PC-3 (cell line): ENCODE results near the gene PPP1R36. TPM values are rescaled to one million over a fixed set of nuclear protein-coding genes. Genes with fewer than 3 reads are reported as not detected.

ENCODE experiments used
- ATAC-seq: fragments of 200-7000 bp; cut with Tn5 transposase; 2 replicates; pipeline ENCODE4 v1.9.1; 2020; ENCODE audit warnings: mild to moderate bottlenecking, moderate library complexity
- BruUV-seq: library from RNA; stranded (reverse); fragments of 400-500 nt; replicated peaks from 2 replicates; lab custom pipeline; 2021; lab: Mats Ljungman, UMichigan
- CTCF ChIA-PET: fragments of 300-600 bp; sonication (Branson Sonifier 250); formaldehyde crosslinking; loops from one replicate; lab custom pipeline; 2022; ENCODE audit warnings: antibody characterized with exemption; lab: Charles Lee
- POLR2A ChIA-PET: fragments of 300-600 bp; sonication (Branson Sonifier 250); formaldehyde crosslinking; loops from one replicate; lab custom pipeline; 2022; ENCODE audit warnings: antibody characterized with exemption; ENCODE audit not compliant: unreplicated experiment; lab: Charles Lee
- DNase-seq: peaks from one replicate; pipeline ENCODE4 v3.0.0-alpha.2; 2015
- H2AFZ ChIP-seq: fragments of 300-600 bp; sonication (generic); 2 replicates; pipeline ENCODE4 v1.6.0; 2016; ENCODE audit warnings: antibody characterized with exemption, low read length
- H3F3A ChIP-seq: fragments of 300-600 bp; sonication (generic); one replicate; pipeline ENCODE4 v1.6.0; 2017; ENCODE audit warnings: antibody characterized with exemption, low read length, control low read depth, mild to moderate bottlenecking; ENCODE audit not compliant: unreplicated experiment
- H3K27ac ChIP-seq: fragments of 300-600 bp; sonication (generic); 2 replicates; pipeline ENCODE4 v1.5.1; 2016; ENCODE audit warnings: mild to moderate bottlenecking, low read length
- H3K27me3 ChIP-seq: fragments of 300-600 bp; sonication (generic); 2 replicates; pipeline ENCODE4 v1.6.1; 2016; ENCODE audit warnings: low read length, mixed read lengths
- H3K36me3 ChIP-seq: fragments of 300-600 bp; sonication (generic); 2 replicates; pipeline ENCODE4 v1.6.1; 2016; ENCODE audit warnings: low read depth, mixed run types, low read length, mixed read lengths
- H3K4me1 ChIP-seq: fragments of 300-600 bp; sonication (generic); 2 replicates; pipeline ENCODE4 v1.5.1; 2016; ENCODE audit warnings: low read length; ENCODE audit not compliant: insufficient read depth
- H3K4me2 ChIP-seq: fragments of 300-600 bp; sonication (generic); 2 replicates; pipeline ENCODE4 v1.6.0; 2016; ENCODE audit warnings: low read length
- H3K4me3 ChIP-seq: fragments of 300-600 bp; sonication (generic); 2 replicates; pipeline ENCODE4 v1.5.1; 2016; ENCODE audit warnings: mild to moderate bottlenecking, low read length, mixed read lengths
- H3K79me2 ChIP-seq: fragments of 300-600 bp; sonication (generic); 2 replicates; pipeline ENCODE4 v1.6.1; 2017; ENCODE audit warnings: low read length, mixed read lengths
- H3K9ac ChIP-seq: fragments of 300-600 bp; sonication (generic); 2 replicates; pipeline ENCODE4 v1.6.0; 2016; ENCODE audit warnings: mild to moderate bottlenecking, low read length
- H3K9me2 ChIP-seq: fragments of 300-600 bp; sonication (generic); replicated peaks from 2 replicates; pipeline ENCODE4 v1.6.1; 2016; ENCODE audit warnings: mixed run types, low read length, mixed read lengths
- H3K9me3 ChIP-seq: fragments of 300-600 bp; sonication (generic); 2 replicates; pipeline ENCODE4 v1.6.1; 2016; ENCODE audit warnings: low read length, mixed read lengths
- H4K20me1 ChIP-seq: fragments of 300-600 bp; sonication (generic); 2 replicates; pipeline ENCODE4 v1.6.1; 2016; ENCODE audit warnings: low read length, mixed read lengths
- EZH2 ChIP-seq: fragments of 300-600 bp; sonication (generic); IDR thresholded peaks from one replicate; pipeline ENCODE4 v1.6.1; 2017; ENCODE audit warnings: antibody characterized with exemption, mild to moderate bottlenecking, low read length; ENCODE audit not compliant: unreplicated experiment
- EZH2phosphoT487 ChIP-seq: fragments of 300-600 bp; sonication (generic); IDR thresholded peaks from 2 replicates; pipeline ENCODE4 v1.6.1; 2018; ENCODE audit warnings: mild to moderate bottlenecking, antibody characterized with exemption, low read length, borderline replicate concordance
- intact Hi-C: fragments of 100-400 bp; cut with micrococcal nuclease; formaldehyde crosslinking; loops from 2 replicates; pipeline ENCODE4 v1.9.0; 2023
- total RNA-seq: library from RNA; depleted of rRNA; stranded (reverse); fragments of >200 nt; gene quantifications from 2 replicates; pipeline ENCODE4 v1.2.3, GENCODE V29; 2014
- TF ChIP-seq, protein P1 (sequence below): fragments of 300-600 bp; sonication (generic); conservative IDR thresholded peaks from 2 replicates; pipeline ENCODE4 v1.5.1; 2017; ENCODE audit warnings: antibody characterized with exemption, low read depth, mild to moderate bottlenecking, low read length

The PPP1R36 gene
- total RNA-seq, 1 experiment from 2014 or later = 0.26 TPM

DNA sequence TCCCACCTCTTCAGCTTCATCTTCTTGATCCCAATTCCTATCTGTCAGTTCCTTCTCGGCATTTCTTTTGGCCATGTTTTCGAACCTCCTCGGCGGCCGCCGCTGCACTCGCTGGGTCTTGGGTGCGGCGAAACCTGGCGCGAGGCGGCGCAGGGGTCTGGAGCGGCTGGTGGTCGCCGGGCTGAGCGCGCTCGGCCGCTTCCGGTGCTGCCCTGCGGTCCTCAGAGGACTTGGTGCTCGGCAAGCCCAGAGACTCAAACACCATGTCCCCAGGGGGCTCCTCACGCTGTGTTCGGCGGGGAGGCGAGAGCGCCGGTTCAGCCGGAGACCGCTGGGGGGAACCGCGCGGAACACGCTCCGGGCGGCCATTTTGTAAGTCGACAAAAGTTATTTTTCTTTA, 51.8 kb downstream of the PPP1R36 start:
- CTCF ChIA-PET = no interaction called here
- DNase-seq = no peak
- Histone ChIP-seq H3K36me3 (no peaks in the 10 kb centered on the region), H3F3A (no peaks in the 10 kb centered on the region), H3K9me3 (no peaks in the 10 kb centered on the region), H3K4me2 (no peak overlapping the region), H3K79me2 (no peaks in the 10 kb centered on the region), H3K4me1 (peaks cover 7% of the 10 kb centered on the region; the same call in 1 of the 2 replicates), H3K4me3 (no peak overlapping the region), H3K9ac (no peak overlapping the region), H3K27ac (no peak overlapping the region), H3K9me2 (no peaks in the 10 kb centered on the region), H2AFZ (no peak overlapping the region), H3K27me3 (no peaks in the 10 kb centered on the region), H4K20me1 (no peaks in the 10 kb centered on the region)
- POLR2A ChIA-PET = no interaction called here
- no peak for ATAC-seq
- BruUV-seq = no TSS peak
- intact Hi-C loops = no loop called here
- TF ChIP-seq, protein P1, sequence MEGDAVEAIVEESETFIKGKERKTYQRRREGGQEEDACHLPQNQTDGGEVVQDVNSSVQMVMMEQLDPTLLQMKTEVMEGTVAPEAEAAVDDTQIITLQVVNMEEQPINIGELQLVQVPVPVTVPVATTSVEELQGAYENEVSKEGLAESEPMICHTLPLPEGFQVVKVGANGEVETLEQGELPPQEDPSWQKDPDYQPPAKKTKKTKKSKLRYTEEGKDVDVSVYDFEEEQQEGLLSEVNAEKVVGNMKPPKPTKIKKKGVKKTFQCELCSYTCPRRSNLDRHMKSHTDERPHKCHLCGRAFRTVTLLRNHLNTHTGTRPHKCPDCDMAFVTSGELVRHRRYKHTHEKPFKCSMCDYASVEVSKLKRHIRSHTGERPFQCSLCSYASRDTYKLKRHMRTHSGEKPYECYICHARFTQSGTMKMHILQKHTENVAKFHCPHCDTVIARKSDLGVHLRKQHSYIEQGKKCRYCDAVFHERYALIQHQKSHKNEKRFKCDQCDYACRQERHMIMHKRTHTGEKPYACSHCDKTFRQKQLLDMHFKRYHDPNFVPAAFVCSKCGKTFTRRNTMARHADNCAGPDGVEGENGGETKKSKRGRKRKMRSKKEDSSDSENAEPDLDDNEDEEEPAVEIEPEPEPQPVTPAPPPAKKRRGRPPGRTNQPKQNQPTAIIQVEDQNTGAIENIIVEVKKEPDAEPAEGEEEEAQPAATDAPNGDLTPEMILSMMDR = no peak
- TF ChIP-seq EZH2 (no peak), EZH2phosphoT487 (no peak)

DNA sequence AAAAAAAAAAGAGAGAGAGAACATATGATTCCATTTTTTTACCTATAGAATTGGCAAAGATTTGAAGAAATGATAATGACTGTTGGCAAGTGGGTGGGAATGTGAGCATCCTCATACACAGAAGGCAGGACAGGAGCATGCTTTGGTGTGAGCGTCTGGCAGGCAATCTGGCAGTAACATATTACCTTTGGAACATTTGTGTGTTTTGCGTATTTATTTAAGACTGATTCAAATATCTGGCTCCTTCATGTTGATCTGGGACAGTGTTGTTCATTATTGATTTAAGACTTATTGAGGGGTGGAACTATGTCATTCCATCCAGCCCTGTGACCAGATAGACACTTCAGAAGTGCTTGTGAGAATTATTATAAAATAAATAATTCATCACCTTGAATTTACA, 53.1 kb downstream of the PPP1R36 start:
- no peak overlapping the region for H3K4me2 ChIP-seq
- ATAC-seq (peak; percentile 56), DNase-seq (peak; percentile 18)
- TF ChIP-seq EZH2 = no peak
- TF ChIP-seq, protein P1 = no peak
- TF ChIP-seq EZH2phosphoT487 = no peak
- no peaks in the 10 kb centered on the region for H3K9me3 ChIP-seq
- no peaks in the 10 kb centered on the region for H4K20me1 ChIP-seq
- no TSS peak for BruUV-seq
- H3K27me3 ChIP-seq = no peaks in the 10 kb centered on the region
- ChIA-PET POLR2A (no interaction called here), CTCF (no interaction called here)
- no peaks in the 10 kb centered on the region for H3K9me2 ChIP-seq
- H3K79me2 ChIP-seq = no peaks in the 10 kb centered on the region
- H3F3A ChIP-seq = no peaks in the 10 kb centered on the region
- no peak overlapping the region for H3K4me3 ChIP-seq
- peaks cover 6% of the 10 kb centered on the region; the same call in 1 of the 2 replicates for H3K4me1 ChIP-seq
- no peaks in the 10 kb centered on the region for H3K36me3 ChIP-seq
- no peak overlapping the region for H3K9ac ChIP-seq
- H3K27ac ChIP-seq = no peak overlapping the region
- no peak overlapping the region for H2AFZ ChIP-seq
- intact Hi-C loops = no loop called here

DNA sequence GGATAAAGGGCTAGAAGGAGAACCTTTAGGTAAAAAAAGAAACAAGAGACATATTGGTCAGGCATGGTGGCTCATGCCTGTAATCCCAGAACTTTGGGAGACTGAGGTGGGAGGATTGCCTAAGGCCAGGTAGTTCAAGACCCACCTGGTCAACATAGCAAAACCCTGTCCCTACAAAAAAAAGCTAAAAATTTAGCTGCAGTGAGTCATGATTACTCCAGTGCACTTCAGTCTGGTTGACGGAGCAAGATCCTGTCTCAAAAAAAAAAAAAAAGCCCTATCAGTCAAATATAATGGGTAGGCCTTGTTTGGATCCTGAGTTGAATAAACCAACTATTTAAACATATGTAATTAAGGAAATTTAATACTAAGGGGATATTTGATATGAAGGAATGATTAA, 54.2 kb downstream of the PPP1R36 start:
- H3K9me2 ChIP-seq = no peaks in the 10 kb centered on the region
- POLR2A ChIA-PET = interaction anchor here (0.6 to 0.7 kb wide), 2 partner anchors 123 to 292 kb away, joined by 3 to 5 read pairs; no protein-coding TSS in a partner anchor
- BruUV-seq = no TSS peak

More for the DNA sequence above, 54.2 kb downstream of the PPP1R36 start:
- Histone ChIP-seq H3K79me2 (no peaks in the 10 kb centered on the region), H3K4me3 (no peak overlapping the region), H2AFZ (no peak overlapping the region), H4K20me1 (no peaks in the 10 kb centered on the region), H3K9ac (no peak overlapping the region), H3K9me3 (no peaks in the 10 kb centered on the region), H3K4me1 (peaks cover 6% of the 10 kb centered on the region; the same call in 1 of the 2 replicates), H3K27me3 (no peaks in the 10 kb centered on the region), H3F3A (no peaks in the 10 kb centered on the region), H3K36me3 (no peaks in the 10 kb centered on the region), H3K4me2 (no peak overlapping the region), H3K27ac (no peak overlapping the region)
- intact Hi-C loops = no loop called here
- CTCF ChIA-PET = no interaction called here
- TF ChIP-seq EZH2phosphoT487 (no peak), EZH2 (no peak)
- TF ChIP-seq, protein P1 = no peak
- DNase-seq (peak; percentile 52), ATAC-seq (peak; percentile 67)
